ENCODE measurements around the gene BIRC5.
"Not testable (repeated sequence)": the region's sequence is repeated elsewhere in the genome, so short reads cannot be mapped to it uniquely, and the experiment has no call there.

Gene BIRC5

DNA sequence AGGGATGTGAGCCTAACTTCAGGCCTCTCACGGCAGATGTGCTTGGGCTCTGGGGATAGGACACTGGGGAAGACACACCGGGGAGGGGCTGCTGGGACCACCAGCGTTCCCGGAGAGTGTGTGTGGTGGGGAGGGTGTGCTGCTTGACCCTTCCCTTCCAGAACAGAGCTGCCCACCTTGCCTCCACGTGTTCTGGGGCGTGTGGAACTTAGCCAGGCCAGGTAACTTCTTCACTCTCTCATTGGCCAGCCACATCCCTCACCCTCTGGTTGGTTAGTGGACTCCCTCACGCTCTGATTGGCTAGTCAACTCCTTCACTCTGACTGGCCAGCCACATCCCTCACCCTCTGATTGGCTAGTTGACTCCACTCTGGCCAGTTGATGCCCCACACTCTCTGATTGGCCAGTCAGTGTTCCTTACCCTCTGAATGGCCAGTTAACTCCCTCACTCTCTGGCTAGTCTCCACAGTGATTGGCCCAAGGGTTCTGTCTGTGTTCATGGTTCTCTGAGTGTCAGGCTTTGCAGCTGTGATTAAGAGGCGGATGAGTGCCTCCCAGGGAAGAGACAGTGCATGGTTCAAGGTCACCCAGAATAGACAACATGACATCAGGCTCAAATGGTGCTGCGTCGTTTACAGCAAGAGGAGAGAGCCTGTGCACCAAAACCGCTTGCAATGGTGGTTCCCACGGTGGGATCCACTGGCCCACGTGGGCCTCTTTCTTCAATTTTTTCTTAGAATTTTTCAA lies 27.4 kb downstream of the BIRC5 start:
- no peak for DNase-seq

DNA sequence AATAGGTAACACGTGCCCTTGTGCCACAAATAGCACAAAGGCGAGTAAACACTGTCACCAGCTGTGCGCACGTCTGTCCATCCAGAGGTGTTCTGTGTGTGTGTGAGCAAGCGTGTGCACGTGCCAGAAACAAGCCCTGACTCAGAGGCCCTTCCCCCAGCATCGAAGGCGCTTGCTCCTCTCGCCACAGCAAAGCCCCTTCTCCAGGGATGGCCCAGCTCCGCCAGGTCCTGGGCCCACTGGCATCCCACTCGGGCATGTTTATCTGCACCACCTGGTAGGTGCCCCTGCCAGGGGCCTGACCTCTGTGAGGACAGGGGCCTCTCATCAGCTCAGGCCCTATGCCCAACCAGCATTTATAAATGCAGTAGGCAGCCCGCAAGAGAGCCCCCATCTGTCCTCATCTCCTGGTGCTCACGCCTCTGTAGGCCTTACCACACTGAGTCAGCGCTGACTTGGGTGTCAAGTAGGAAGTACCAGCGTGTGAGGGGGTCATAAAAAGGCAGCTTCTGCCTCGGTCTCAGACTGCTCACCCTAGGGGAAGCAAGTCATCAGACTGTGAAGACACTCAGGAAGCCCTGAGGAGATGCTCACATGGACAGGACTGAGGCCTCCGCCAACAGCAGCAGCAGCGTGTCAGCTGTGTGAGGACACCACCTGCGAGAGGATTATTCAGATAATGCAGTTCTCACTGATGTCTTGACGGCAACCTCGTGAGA lies 28.1 kb downstream of the BIRC5 start:
- DNase-seq: no peak

GRCh38 chr17:78247304-78247703 lies 33.3 kb downstream of the BIRC5 start:
- DNase-seq: no peak

DNA sequence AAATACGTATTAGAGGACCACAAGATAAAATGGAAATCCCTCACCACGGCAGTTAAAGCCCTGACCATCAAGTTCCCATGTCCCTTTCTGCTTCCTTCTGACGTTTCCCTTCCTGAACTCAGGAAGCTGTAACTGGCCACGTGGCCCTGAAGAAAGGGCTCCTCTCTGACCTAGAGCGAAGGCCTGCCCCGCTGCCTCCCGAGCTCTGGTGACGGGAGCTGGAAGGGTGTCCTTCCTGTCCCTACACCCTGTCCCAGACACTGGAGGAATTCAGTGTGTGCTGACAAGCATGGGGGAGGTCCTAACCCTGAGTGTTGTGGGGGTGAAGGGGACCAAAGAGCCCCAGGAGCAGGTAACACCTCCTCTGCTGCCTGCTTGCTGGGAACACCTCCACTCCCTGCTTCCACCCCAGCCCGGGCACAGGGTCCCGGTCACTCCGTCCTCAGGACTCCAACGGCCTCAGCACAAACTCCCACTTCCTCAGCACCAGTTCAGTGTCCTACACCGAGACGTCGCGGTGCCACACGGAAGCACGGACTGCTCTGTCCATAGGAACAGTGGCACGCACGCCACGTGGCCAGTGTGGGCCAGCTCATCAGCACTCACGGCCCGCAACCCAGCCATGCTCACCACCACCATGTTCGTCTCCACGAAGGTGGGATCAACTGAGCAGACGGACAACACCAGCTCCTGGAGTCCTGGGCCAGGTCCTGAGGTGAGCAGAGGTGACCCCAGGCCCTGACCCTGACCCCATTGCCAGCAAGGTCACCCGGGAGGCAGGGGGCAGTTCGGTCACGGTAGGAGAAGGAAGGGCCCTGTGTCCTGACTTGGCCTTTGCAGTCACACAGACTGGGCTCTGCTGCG lies 34.2 kb downstream of the BIRC5 start:
- no peak for DNase-seq

GRCh38 chr17:78249074-78249817 lies 35.2 kb downstream of the BIRC5 start:
- no peak for DNase-seq

DNA sequence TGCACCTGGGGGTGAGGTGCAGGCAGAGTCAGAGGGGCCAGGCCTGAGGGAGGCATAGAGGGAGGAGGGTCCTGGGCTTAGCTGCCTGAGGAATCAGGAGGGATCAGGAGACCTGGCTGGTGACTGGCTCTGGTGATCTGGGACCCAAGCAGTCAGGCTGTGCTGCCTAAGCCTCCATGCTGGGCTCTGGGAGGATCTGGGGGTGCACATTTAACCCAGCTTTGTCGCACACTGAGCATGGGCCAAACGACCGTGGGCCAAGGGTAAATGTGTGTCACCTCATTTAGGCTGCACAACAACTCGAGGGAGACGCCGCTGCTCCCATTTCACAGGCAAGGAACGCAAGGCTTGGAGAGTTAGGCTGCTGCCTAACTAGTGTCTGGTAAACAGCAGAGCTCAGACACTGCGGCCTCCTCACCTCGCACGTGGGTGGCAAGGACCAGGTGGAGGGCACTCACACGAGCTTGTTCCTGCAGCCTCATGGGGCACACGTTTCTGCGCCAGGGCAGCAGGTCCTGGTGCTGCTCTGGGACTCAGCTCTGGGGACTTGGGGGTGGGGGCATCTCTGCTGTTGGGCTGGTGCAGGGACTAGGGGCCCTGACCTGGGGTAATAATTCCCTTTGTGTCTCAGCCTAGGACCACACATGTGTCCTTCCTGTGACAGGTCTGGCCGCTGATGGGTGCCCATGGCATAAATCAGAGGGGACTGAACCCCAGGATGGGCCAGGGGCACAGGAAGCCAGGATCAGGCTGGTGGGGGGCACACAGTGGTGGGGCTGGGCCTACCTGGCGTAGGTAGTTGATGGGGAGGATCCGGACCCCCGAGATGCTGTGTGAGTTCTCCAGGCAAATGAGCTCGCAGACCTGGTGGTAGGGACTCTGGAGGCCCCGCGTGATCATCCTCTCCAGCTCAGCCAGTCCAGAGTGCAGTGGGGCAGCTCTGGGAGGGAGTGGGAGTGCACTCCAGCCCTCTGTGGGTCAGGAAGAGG lies 36.1 kb downstream of the BIRC5 start:
- DNase-seq: no peak

- peak; percentile 88 to 92 for DNase-seq
These were observed 37.1 kb downstream of the BIRC5 start for GRCh38 chr17:78250891-78251772.

DNA sequence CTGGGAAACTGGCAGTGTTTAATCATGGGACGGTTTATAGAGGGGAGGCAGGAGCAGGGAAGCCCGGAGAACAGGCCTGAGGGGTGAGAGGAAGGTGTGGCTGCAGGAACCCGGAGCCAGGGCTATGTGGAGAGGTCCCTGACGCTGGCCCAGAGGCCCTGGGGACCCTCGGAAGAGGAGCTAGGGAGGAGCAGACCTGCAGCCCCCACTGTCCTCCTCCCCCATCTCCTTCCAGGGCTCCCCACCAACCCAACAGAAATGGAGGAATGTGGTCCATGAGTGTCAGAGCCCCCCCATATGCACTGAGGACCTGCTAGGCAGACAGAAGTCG lies 37.7 kb downstream of the BIRC5 start:
- DNase-seq: no peak

GRCh38 chr17:78252111-78252634 lies 38.1 kb downstream of the BIRC5 start:
- peak in 1 of 2 experiments; percentile 53 for DNase-seq

DNA sequence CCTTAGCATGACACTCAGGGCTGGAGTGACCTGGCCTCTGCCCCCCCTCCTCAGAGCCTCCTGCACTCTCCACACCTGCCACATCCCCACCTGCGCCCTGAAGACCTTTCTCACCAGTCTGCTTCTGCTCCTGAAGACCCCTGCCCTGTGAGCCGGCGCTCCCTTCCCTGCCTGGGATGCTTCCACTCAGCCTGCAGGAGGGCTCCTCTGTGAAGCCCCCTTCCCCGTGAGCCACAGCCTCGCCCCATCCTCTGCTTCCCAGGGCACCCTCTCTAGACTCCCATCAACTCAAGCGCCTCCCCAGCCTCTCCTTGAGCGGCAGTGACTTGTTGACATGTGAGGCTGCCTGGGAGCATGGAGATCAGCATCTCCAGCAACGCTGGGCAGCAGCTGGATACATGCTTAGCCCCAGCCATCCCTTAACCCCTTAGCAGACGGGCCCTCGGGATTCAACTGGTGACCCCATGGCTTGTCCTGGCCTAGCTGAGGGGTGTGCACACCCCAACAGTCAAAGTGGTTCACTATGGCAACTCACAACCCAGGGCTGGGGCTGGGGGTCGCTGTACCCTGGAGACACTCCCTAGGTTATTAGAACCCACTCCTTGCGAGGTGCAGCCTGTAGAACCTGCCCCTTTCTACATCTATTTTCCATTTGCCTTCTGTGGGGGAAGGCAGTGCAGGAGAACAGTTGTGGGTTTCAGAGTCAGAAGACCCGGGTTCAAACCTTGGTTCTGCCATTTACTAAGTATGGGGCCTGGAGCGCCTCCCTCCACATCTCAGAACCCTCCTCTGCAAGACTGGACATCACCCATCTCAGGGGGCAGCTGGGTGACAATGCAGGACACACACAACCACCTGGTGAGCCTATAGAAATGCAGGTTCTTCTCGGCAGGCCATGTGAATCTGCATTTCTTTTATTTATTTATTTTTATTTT lies 38.9 kb downstream of the BIRC5 start:
- DNase-seq: no peak

GRCh38 chr17:78253636-78253945 lies 39.5 kb downstream of the BIRC5 start:
- DNase-seq: not testable (repeated sequence)

DNA sequence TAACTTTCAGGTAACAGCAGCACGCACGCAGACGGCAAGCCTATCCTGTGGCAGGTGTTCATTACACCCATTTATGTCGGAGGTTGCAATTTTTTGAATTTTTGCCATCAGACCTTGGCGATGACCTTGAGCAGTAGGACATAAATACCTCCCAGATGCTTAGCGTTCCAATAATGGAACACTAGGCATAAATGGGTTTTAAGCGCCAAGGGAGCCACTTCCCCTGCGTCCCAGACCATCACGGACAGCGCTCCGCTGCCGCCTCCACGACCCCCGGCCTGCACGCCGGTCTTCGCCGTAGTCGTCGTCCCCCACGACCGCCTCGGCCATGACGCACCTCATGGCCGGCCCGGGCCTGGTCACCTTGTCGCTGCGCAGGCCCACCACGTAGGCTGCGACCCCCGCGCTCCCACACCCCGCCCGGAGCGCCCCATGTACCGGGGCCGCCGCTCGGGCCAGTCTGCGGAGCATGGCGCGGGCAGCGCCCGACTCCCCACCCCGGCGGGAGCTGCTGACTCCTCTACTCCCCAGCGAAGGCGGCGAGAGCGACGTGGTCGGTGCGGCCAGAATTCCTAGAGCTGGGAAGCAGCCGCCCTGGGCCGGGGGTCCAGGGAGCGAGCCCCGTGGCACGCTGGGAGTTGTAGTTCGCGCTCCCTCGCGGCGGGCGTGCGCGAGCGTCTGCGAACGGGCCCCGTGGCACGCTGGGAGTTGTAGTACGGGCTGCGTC lies 40.1 kb downstream of the BIRC5 start:
- DNase-seq: peak; percentile 88 to 90

- no peak for DNase-seq
These were observed 41.1 kb downstream of the BIRC5 start for GRCh38 chr17:78255029-78255656.

- DNase-seq: no peak
These were observed 42.1 kb downstream of the BIRC5 start for GRCh38 chr17:78255953-78256706.

GRCh38 chr17:78256707-78257591 lies 42.9 kb downstream of the BIRC5 start:
- DNase-seq: no peak

DNA sequence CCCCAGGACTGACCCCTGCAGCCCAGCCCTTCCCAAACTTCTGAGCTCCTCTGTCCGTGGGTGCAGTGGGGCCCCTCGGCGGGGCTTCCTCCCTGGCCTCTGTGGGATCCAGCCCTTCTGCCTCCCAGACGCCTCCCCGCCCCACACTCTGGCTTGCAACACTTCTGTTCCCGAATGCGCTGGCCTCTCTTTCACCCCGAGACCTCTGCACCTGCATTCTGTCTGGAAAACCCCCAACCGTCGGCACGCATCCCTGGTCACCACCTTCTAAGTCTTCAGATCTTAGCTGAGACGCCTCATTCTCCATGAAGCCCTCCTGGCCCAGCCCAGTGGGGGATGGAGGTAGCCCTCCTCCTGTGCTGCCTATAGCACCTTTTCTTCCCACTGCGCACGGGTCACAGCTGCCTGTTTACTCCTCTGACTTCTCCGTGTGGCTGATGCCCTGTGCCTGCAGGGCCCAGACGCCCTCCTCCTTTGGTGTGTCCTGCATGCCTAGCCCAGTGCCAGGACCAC lies 43.8 kb downstream of the BIRC5 start:
- DNase-seq: peak; percentile 49 to 53

All from activated T-cell treated with anti-CD3 and anti-CD28 coated beads, Interleukin-2, amount 50 U/mL, for 48 hours (primary cell).